ENCODE results near the gene PCNX3. TPM values are rescaled to one million over a fixed set of nuclear protein-coding genes. Genes with fewer than 3 reads are reported as not detected.

Gene PCNX3
- total RNA-seq, 1 donor: 27.9 TPM

DNA sequence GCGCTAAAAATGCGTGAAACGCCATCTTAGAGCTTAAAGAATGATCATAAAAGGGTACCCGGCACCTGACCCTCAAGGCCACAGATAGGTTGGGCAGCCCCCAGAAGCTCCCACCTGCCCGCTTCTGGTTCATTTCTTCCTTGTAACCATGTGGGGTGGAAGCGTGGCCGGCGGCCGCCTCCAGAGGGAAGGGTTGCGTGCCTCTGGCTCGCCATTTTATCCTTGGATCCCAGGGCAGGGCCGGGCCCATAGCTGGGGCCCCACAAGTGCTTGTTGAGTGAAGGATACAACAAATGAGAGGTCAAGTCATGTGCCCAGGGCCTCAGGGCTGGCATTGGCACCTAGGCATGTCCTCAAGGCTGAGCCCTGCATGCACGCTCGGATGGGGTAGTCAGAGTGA, 5.9 kb downstream of the PCNX3 start:
- H3K79me2 ChIP-seq (ENCODE audit: insufficient read depth, low read length): peaks cover 44% of the 10 kb centered on the region
- H3K27me3 ChIP-seq (ENCODE audit: insufficient read depth, low read length): no peaks in the 10 kb centered on the region

DNA sequence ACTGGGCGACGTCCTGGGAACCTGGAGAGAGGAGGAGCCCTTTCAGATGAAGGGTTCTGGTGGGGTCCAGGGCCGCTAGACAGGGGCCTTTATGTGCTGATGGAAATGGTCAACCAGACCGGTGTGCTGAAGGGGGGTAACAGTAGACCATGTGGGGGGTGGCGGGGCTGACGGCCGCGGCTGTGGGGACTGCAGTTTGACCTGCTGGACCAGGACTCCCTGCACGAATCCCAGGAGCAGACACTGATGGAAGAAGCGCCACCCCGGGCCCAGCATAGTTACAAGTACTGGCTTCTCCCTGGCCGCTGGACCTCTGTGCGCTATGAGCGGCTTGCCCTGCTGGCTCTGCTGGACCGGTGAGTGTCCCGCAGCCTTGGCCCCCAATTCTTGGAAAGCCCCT, 6.4 kb downstream of the PCNX3 start:
- Histone ChIP-seq H3K36me3 (ENCODE audit: insufficient read depth, low read length) (peaks cover 84% of the 10 kb centered on the region), H2AFZ (ENCODE audit: low read length) (no peak overlapping the region), H3K4me1 (ENCODE audit: insufficient read depth, low read length) (peaks cover 1% of the 10 kb centered on the region), H3K4me3 (ENCODE audit: insufficient read depth, low read length) (no peak overlapping the region), H4K20me1 (ENCODE audit: insufficient read depth, low read length) (peaks cover 19% of the 10 kb centered on the region), H3K4me2 (ENCODE audit: insufficient read depth, low read length) (no peak overlapping the region), H3K27me3 (ENCODE audit: insufficient read depth, low read length) (no peaks in the 10 kb centered on the region), H3K79me2 (ENCODE audit: insufficient read depth, low read length) (peaks cover 38% of the 10 kb centered on the region), H3K9me3 (ENCODE audit: low read depth, low read length) (no peaks in the 10 kb centered on the region), H3K27ac (ENCODE audit: low read depth, low read length) (no peak overlapping the region)
- TF ChIP-seq, protein P1, sequence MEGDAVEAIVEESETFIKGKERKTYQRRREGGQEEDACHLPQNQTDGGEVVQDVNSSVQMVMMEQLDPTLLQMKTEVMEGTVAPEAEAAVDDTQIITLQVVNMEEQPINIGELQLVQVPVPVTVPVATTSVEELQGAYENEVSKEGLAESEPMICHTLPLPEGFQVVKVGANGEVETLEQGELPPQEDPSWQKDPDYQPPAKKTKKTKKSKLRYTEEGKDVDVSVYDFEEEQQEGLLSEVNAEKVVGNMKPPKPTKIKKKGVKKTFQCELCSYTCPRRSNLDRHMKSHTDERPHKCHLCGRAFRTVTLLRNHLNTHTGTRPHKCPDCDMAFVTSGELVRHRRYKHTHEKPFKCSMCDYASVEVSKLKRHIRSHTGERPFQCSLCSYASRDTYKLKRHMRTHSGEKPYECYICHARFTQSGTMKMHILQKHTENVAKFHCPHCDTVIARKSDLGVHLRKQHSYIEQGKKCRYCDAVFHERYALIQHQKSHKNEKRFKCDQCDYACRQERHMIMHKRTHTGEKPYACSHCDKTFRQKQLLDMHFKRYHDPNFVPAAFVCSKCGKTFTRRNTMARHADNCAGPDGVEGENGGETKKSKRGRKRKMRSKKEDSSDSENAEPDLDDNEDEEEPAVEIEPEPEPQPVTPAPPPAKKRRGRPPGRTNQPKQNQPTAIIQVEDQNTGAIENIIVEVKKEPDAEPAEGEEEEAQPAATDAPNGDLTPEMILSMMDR (IDR thresholded peaks at IDR 0.05; ENCODE audit: extremely low read depth, low read depth, low read length): no peak
- DNase-seq (ENCODE audit: insufficient read length, low spot score, missing footprints): no peak

More for the DNA sequence above, 5.9 kb downstream of the PCNX3 start:
- TF ChIP-seq, protein P1 (IDR thresholded peaks at IDR 0.05; ENCODE audit: extremely low read depth, low read depth, low read length): no peak
- Histone ChIP-seq H3K4me1 (ENCODE audit: insufficient read depth, low read length) (peaks cover 7% of the 10 kb centered on the region), H4K20me1 (ENCODE audit: insufficient read depth, low read length) (peaks cover 25% of the 10 kb centered on the region), H3K36me3 (ENCODE audit: insufficient read depth, low read length) (peaks cover 79% of the 10 kb centered on the region), H3K4me3 (ENCODE audit: insufficient read depth, low read length) (no peak overlapping the region), H3K9me3 (ENCODE audit: low read depth, low read length) (no peaks in the 10 kb centered on the region), H3K27ac (ENCODE audit: low read depth, low read length) (no peak overlapping the region), H3K4me2 (ENCODE audit: insufficient read depth, low read length) (no peak overlapping the region), H2AFZ (ENCODE audit: low read length) (no peak overlapping the region)
- no peak for DNase-seq (ENCODE audit: insufficient read length, low spot score, missing footprints)

DNA sequence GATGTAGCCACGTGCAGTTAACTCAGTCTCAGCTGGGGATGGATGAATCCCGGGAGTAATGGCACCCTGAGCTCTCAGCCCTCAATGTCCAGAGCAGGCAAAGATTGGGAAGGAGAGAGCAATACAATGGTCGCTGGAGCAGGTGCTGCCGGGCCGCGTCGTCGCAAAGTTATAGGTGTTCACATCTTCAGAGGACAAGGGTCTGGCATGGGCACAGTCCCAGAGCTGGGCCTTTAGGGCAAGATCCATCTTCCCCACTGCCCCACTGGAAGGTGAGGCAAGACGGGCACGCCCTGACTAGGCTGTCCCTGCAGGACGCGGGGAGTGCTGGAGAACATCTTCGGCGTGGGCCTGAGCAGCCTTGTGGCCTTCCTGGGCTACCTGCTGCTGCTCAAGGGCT, 7.6 kb downstream of the PCNX3 start:
- peaks cover 84% of the 10 kb centered on the region for H3K36me3 ChIP-seq (ENCODE audit: insufficient read depth, low read length)
- peaks cover 12% of the 10 kb centered on the region for H4K20me1 ChIP-seq (ENCODE audit: insufficient read depth, low read length)
- H3K79me2 ChIP-seq (ENCODE audit: insufficient read depth, low read length): peaks cover 26% of the 10 kb centered on the region
- no peaks in the 10 kb centered on the region for H3K9me3 ChIP-seq (ENCODE audit: low read depth, low read length)
- no peaks in the 10 kb centered on the region for H3K4me1 ChIP-seq (ENCODE audit: insufficient read depth, low read length)
- no peak overlapping the region for H3K27ac ChIP-seq (ENCODE audit: low read depth, low read length)
- H3K4me2 ChIP-seq (ENCODE audit: insufficient read depth, low read length): no peak overlapping the region
- H3K4me3 ChIP-seq (ENCODE audit: insufficient read depth, low read length): no peak overlapping the region
- TF ChIP-seq, protein P1 (IDR thresholded peaks at IDR 0.05; ENCODE audit: extremely low read depth, low read depth, low read length): no peak
- no peak overlapping the region for H2AFZ ChIP-seq (ENCODE audit: low read length)
- H3K27me3 ChIP-seq (ENCODE audit: insufficient read depth, low read length): no peaks in the 10 kb centered on the region
- no peak for DNase-seq (ENCODE audit: insufficient read length, low spot score, missing footprints)

DNA sequence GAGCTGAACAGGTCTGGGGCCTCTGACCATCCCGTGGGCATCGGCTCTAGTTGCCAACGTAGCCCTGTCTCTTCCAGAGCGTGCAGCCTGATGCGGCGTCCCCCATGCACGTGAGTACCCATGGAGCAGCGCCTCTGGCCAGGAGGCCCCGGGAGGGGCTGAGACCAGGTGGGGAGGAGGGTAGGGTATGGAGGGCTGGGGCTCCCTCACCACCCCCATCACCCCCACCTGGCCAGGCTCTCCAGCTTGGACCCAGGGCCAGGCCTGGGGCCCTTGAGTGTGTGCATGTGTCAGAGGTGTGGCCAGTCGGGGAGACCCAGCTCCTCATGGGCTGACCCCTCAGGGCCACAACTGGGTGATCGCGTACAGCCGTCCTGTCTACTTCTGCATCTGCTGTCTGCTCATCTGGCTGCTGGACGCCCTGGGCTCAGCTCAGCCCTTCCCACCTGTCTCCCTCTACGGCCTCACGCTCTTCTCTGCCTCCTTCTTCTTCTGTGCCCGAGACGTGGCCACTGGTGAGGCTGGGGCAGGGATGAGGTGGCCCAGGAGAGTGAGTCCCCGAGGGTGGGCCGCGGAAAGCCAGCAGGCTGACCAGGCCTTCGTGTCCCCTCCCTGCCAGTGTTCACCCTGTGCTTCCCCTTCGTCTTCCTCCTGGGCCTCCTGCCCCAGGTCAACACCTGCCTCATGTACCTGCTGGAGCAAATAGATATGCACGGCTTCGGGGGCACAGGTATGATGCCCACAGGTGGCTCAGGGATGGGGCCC, 8.5 kb downstream of the PCNX3 start:
- DNase-seq (ENCODE audit: insufficient read length, low spot score, missing footprints): no peak
- peaks cover 82% of the 10 kb centered on the region for H3K36me3 ChIP-seq (ENCODE audit: insufficient read depth, low read length)
- no peak overlapping the region for H3K4me2 ChIP-seq (ENCODE audit: insufficient read depth, low read length)
- H3K27me3 ChIP-seq (ENCODE audit: insufficient read depth, low read length): no peaks in the 10 kb centered on the region
- peaks cover 19% of the 10 kb centered on the region for H3K79me2 ChIP-seq (ENCODE audit: insufficient read depth, low read length)
- H3K9me3 ChIP-seq (ENCODE audit: low read depth, low read length): no peaks in the 10 kb centered on the region
- peaks cover 7% of the 10 kb centered on the region for H4K20me1 ChIP-seq (ENCODE audit: insufficient read depth, low read length)
- no peak overlapping the region for H2AFZ ChIP-seq (ENCODE audit: low read length)
- TF ChIP-seq, protein P1 (IDR thresholded peaks at IDR 0.05; ENCODE audit: extremely low read depth, low read depth, low read length): no peak
- no peaks in the 10 kb centered on the region for H3K4me1 ChIP-seq (ENCODE audit: insufficient read depth, low read length)
- no peak overlapping the region for H3K4me3 ChIP-seq (ENCODE audit: insufficient read depth, low read length)
- H3K27ac ChIP-seq (ENCODE audit: low read depth, low read length): no peak overlapping the region
